ENCODE results near the gene STK25.

STK25 gene

GRCh38 chr2:241443486-241444223 lies 64.7 kb downstream of the STK25 start:
- Histone ChIP-seq H3K4me3 (ENCODE audit: low read depth, low read length) (no peak overlapping the region), H3K9me3 (ENCODE audit: severe bottlenecking) (no peaks in the 10 kb centered on the region), H3K27ac (no peak overlapping the region), H3K36me3 (peaks cover 59% of the 10 kb centered on the region), H3K27me3 (ENCODE audit: insufficient read depth, low read depth, severe bottlenecking) (no peaks in the 10 kb centered on the region)
- TF ChIP-seq, protein P1, sequence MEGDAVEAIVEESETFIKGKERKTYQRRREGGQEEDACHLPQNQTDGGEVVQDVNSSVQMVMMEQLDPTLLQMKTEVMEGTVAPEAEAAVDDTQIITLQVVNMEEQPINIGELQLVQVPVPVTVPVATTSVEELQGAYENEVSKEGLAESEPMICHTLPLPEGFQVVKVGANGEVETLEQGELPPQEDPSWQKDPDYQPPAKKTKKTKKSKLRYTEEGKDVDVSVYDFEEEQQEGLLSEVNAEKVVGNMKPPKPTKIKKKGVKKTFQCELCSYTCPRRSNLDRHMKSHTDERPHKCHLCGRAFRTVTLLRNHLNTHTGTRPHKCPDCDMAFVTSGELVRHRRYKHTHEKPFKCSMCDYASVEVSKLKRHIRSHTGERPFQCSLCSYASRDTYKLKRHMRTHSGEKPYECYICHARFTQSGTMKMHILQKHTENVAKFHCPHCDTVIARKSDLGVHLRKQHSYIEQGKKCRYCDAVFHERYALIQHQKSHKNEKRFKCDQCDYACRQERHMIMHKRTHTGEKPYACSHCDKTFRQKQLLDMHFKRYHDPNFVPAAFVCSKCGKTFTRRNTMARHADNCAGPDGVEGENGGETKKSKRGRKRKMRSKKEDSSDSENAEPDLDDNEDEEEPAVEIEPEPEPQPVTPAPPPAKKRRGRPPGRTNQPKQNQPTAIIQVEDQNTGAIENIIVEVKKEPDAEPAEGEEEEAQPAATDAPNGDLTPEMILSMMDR (IDR thresholded peaks at IDR 0.05; ENCODE audit: low read depth, low read length), result no peak
- no peak for DNase-seq
